Measurements from ENCODE around the gene CDON. TPM values are rescaled to one million over a fixed set of nuclear protein-coding genes. Genes with fewer than 3 reads are reported as not detected.

CDON gene, protein sequence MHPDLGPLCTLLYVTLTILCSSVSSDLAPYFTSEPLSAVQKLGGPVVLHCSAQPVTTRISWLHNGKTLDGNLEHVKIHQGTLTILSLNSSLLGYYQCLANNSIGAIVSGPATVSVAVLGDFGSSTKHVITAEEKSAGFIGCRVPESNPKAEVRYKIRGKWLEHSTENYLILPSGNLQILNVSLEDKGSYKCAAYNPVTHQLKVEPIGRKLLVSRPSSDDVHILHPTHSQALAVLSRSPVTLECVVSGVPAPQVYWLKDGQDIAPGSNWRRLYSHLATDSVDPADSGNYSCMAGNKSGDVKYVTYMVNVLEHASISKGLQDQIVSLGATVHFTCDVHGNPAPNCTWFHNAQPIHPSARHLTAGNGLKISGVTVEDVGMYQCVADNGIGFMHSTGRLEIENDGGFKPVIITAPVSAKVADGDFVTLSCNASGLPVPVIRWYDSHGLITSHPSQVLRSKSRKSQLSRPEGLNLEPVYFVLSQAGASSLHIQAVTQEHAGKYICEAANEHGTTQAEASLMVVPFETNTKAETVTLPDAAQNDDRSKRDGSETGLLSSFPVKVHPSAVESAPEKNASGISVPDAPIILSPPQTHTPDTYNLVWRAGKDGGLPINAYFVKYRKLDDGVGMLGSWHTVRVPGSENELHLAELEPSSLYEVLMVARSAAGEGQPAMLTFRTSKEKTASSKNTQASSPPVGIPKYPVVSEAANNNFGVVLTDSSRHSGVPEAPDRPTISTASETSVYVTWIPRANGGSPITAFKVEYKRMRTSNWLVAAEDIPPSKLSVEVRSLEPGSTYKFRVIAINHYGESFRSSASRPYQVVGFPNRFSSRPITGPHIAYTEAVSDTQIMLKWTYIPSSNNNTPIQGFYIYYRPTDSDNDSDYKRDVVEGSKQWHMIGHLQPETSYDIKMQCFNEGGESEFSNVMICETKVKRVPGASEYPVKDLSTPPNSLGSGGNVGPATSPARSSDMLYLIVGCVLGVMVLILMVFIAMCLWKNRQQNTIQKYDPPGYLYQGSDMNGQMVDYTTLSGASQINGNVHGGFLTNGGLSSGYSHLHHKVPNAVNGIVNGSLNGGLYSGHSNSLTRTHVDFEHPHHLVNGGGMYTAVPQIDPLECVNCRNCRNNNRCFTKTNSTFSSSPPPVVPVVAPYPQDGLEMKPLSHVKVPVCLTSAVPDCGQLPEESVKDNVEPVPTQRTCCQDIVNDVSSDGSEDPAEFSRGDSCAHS (N-terminal part only)
- 11.9 and 41.2 TPM in 2 replicates for total RNA-seq

DNA sequence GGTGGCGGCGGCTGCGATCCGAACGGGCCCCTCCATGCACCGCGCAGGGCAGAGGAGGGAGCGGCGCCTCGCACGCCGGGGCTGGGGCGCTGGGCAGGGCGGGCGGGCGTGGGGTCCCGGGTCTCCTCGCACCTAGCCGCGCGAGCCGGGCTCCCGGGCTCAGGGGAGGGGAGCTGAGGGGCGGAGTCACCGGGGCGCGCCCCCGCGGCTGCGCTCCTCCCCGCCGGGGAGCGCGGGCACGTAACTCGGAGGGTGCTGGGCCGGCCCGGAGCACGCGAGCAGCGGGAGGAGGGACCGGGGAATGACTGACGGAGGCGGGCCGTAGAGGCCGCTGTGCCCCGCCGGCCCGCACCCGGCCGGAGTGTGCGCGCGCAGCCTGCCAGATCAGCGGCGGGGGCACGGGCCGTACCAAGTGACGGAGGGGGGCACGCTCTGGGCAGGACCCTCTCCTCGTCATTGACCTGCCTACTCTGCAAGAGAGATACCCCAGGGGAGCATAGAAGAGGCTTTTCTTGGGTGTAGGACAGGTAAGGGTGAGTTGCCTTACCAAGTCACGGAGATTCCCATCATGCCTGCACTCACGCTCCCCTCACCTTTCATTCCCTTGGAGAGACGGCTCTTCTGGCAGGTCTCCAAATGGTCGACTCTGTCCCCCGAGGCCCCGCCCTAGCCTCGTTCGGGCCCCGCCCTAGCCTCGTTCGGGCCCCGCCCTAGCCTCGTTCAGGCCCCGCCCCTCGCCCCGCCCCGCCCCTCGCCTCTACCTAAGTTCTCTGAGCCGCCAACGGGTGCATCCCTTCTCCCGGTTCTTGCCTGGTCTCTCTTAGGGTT is at the start of gene CDON:
TSS of gene CDON (minus strand) at position 188 of the 828 bp plus-strand sequence. CDS start 39,390 bp downstream, outside the sequence.

DNA sequence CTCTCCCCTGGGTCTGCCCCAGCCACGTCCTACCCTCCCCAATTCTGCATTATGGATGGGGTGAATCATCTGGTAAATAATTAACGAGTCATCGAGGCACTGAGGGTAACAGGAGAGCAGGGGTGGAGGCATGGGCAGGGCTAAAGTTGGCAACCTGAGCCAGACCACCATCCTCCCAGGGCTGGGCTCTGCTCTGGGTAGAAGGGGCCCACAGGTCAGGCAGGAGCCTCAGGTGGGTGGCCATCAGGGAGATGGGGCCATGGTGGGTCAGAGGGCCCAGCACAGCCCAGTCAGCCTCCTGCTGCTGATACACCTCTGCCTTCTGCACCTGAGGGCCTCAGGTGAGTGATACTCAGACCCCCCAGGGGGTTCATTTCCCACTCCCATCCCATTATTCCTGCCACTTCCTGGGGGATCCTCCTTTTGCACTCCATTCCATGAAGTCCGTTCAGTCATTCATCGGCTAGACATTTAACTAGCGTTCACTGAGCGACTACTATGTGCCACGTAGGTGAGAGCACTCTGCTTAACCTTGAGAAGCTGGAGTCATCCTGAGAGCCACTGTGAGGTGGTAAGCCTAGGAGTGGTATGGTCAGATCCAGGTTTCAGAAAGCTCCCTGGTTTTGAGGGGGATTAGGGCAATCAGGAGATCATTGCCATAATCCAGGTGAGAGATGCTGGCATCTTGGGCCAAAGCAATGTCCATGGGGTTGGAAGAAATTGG is 116.7 kb downstream of the CDON start, which contains the start of gene VSIG10L2:
TSS of gene VSIG10L2 (plus strand) at position 248 of the 724 bp plus-strand sequence. CDS start at position 260, 12 bp downstream.

Other genes starting within 250 kb of the CDON start
- gene PATE4, start 229.6 kb downstream of the CDON start, total RNA-seq = not detected in 2 replicates
- gene HYLS1, start 175.2 kb downstream of the CDON start, total RNA-seq = 11.0 and 12.5 TPM in 2 replicates
- gene PUS3, start 159.7 kb downstream of the CDON start, total RNA-seq = 11.4 and 11.7 TPM in 2 replicates
- not detected in 2 replicates for gene DDX25, start 158.4 kb downstream of the CDON start, total RNA-seq
- not detected in 2 replicates for gene VSIG10L2, start 116.8 kb downstream of the CDON start, total RNA-seq
- 35.2 and 37.8 TPM in 2 replicates for gene RPUSD4, start 148.8 kb upstream of the CDON start, total RNA-seq
- gene FAM118B, start 148.9 kb upstream of the CDON start, total RNA-seq = 18.0 and 21.3 TPM in 2 replicates
- gene SRPRA, start 206.0 kb upstream of the CDON start, total RNA-seq = 63.2 and 99.7 TPM in 2 replicates
- 12.1 and 20.7 TPM in 2 replicates for gene FOXRED1, start 206.3 kb upstream of the CDON start, total RNA-seq
- 4.4 and 6.8 TPM in 2 replicates for gene TIRAP, start 220.2 kb upstream of the CDON start, total RNA-seq
- 18.4 and 18.7 TPM in 2 replicates for gene DCPS, start 241.2 kb upstream of the CDON start, total RNA-seq